SH-SY5Y (cell line): ENCODE data around the gene LRRTM3.

Experiments
- GATA2 ChIP-seq: IDR thresholded peaks from 2 replicates; pipeline ENCODE4 v1.6.1; 2011; ENCODE audit warnings: mild to moderate bottlenecking, low read depth, low read length
- GATA3 ChIP-seq: IDR thresholded peaks from 2 replicates; pipeline ENCODE4 v1.6.1; 2011; ENCODE audit warnings: low read depth, mild to moderate bottlenecking, low read length, moderate library complexity

LRRTM3 gene

GRCh38 chr10:67022099-67022498, 96.3 kb downstream of the LRRTM3 start:
- no peak for TF ChIP-seq GATA3
- TF ChIP-seq GATA2: no peak

GRCh38 chr10:67033878-67034277, 108.0 kb downstream of the LRRTM3 start:
- TF ChIP-seq GATA2: no peak
- no peak for TF ChIP-seq GATA3

- TF ChIP-seq GATA3 (no peak), GATA2 (no peak)
These were observed 111.0 kb downstream of the LRRTM3 start for GRCh38 chr10:67036808-67037207.

- TF ChIP-seq GATA2: no peak
- no peak for TF ChIP-seq GATA3
These were observed 117.2 kb downstream of the LRRTM3 start for GRCh38 chr10:67043041-67043440.

GRCh38 chr10:67045404-67045803, 119.6 kb downstream of the LRRTM3 start:
- no peak for TF ChIP-seq GATA2
- no peak for TF ChIP-seq GATA3

- TF ChIP-seq GATA3 (no peak), GATA2 (no peak)
These were observed 120.7 kb downstream of the LRRTM3 start for GRCh38 chr10:67046507-67046906.

GRCh38 chr10:67049988-67050387, 124.2 kb downstream of the LRRTM3 start:
- TF ChIP-seq GATA2: no peak
- no peak for TF ChIP-seq GATA3

GRCh38 chr10:67050415-67050814, 124.6 kb downstream of the LRRTM3 start:
- TF ChIP-seq GATA2: no peak

GRCh38 chr10:67072654-67073053, 146.8 kb downstream of the LRRTM3 start:
- TF ChIP-seq GATA3 (no peak), GATA2 (no peak)

GRCh38 chr10:67075491-67075971, 149.7 kb downstream of the LRRTM3 start:
- no peak for TF ChIP-seq GATA2
- TF ChIP-seq GATA3: no peak

- TF ChIP-seq GATA3 (no peak), GATA2 (no peak)
These were observed 150.3 kb downstream of the LRRTM3 start for GRCh38 chr10:67076144-67076543.

GRCh38 chr10:67077376-67077775, 151.5 kb downstream of the LRRTM3 start:
- TF ChIP-seq GATA3 (no peak), GATA2 (no peak)

GRCh38 chr10:67079126-67079525, 153.3 kb downstream of the LRRTM3 start:
- TF ChIP-seq GATA2 (no peak), GATA3 (no peak)

- TF ChIP-seq GATA3: no peak
- no peak for TF ChIP-seq GATA2
These were observed 160.7 kb downstream of the LRRTM3 start for GRCh38 chr10:67086327-67087134.

GRCh38 chr10:67087135-67087425, 161.2 kb downstream of the LRRTM3 start:
- no peak for TF ChIP-seq GATA2

- TF ChIP-seq GATA2 (no peak), GATA3 (no peak)
These were observed 162.2 kb downstream of the LRRTM3 start for GRCh38 chr10:67088036-67088435.

GRCh38 chr10:67095531-67095930, 169.7 kb downstream of the LRRTM3 start:
- no peak for TF ChIP-seq GATA2
- TF ChIP-seq GATA3: no peak

- no peak for TF ChIP-seq GATA2
- no peak for TF ChIP-seq GATA3
These were observed 172.6 kb downstream of the LRRTM3 start for GRCh38 chr10:67098461-67098860.
